PFSK-1 (cell line): ENCODE results near the gene NASP.

Experiments used
- FOXP2 ChIP-seq: optimal IDR thresholded peaks from 2 replicates; pipeline ENCODE3; 2011; ENCODE audit warnings: borderline replicate concordance, control low read depth, inconsistent platforms; ENCODE audit not compliant: insufficient read depth; ENCODE audit errors: extremely low read length, extremely low read depth
- POLR2AphosphoS5 ChIP-seq: IDR thresholded peaks from 2 replicates; pipeline ENCODE4 v1.6.1; 2012; ENCODE audit warnings: low read depth, mild to moderate bottlenecking, control low read depth, low read length, moderate library complexity
- SIN3A ChIP-seq: IDR thresholded peaks from 2 replicates; pipeline ENCODE4 v1.6.1; 2012; ENCODE audit warnings: mild to moderate bottlenecking, low read length, moderate library complexity, borderline replicate concordance; ENCODE audit not compliant: insufficient read depth
- TAF1 ChIP-seq: IDR thresholded peaks from 2 replicates; pipeline ENCODE4 v1.6.1; 2012; ENCODE audit warnings: low read length, control low read depth, borderline replicate concordance; ENCODE audit not compliant: insufficient read depth
- TF ChIP-seq, protein P1 (sequence below), 2 experiments: IDR thresholded peaks; 2 replicates each; pipeline versions ENCODE4 v1.6.1 to v1.8.0; 2011 to 2012; ENCODE audit warnings: low read depth in 2 of 2, low read length in 2 of 2, control low read depth in 1 of 2, inconsistent platforms in 1 of 2, mild to moderate bottlenecking in 1 of 2, moderate library complexity in 1 of 2; ENCODE audit not compliant: insufficient read depth in 1 of 2

DNA sequence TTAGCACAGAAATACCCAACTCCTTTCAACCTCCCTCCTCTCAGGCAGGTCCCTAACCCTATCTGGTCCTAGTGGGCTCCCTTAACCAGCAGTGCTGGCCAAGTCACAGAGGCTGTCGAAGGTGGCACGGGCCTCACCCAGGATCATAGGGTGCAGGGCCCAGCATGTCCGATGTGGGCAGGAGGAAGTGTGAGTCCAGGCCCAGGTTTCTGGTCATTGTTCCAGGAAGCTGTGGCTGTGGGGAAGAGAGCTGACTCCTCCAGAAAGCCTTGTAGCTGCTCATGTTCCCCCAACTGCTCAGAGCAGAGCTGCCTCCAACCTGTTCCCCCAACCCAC lies 37.6 kb downstream of the NASP start:
- TF ChIP-seq POLR2AphosphoS5 = no peak; the same call in 1 of the 2 replicates
- TF ChIP-seq, protein P1, sequence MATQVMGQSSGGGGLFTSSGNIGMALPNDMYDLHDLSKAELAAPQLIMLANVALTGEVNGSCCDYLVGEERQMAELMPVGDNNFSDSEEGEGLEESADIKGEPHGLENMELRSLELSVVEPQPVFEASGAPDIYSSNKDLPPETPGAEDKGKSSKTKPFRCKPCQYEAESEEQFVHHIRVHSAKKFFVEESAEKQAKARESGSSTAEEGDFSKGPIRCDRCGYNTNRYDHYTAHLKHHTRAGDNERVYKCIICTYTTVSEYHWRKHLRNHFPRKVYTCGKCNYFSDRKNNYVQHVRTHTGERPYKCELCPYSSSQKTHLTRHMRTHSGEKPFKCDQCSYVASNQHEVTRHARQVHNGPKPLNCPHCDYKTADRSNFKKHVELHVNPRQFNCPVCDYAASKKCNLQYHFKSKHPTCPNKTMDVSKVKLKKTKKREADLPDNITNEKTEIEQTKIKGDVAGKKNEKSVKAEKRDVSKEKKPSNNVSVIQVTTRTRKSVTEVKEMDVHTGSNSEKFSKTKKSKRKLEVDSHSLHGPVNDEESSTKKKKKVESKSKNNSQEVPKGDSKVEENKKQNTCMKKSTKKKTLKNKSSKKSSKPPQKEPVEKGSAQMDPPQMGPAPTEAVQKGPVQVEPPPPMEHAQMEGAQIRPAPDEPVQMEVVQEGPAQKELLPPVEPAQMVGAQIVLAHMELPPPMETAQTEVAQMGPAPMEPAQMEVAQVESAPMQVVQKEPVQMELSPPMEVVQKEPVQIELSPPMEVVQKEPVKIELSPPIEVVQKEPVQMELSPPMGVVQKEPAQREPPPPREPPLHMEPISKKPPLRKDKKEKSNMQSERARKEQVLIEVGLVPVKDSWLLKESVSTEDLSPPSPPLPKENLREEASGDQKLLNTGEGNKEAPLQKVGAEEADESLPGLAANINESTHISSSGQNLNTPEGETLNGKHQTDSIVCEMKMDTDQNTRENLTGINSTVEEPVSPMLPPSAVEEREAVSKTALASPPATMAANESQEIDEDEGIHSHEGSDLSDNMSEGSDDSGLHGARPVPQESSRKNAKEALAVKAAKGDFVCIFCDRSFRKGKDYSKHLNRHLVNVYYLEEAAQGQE (IDR thresholded peaks at IDR 0.05; ENCODE audit: insufficient read depth in 1 of 2, low read depth in 2 of 2, low read length in 2 of 2) = no peak
- TF ChIP-seq SIN3A = no peak
- no peak for TF ChIP-seq TAF1
- no peak for TF ChIP-seq FOXP2
